Neural cell (in vitro differentiated cells): ENCODE results near the gene CAMSAP2.

Source experiments
- EP300 ChIP-seq: fragments of 450-650 bp; conservative IDR thresholded peaks from 2 replicates; pipeline ENCODE4 v1.6.1; 2014; ENCODE audit warnings: antibody characterized with exemption, mild to moderate bottlenecking, moderate library complexity; ENCODE audit not compliant: poor library complexity, severe bottlenecking
- EZH2 ChIP-seq: fragments of 200-600, 300-800 bp; shearing (Covaris generic), sonication (generic); IDR thresholded peaks from 2 replicates; pipeline ENCODE4 v1.6.1; 2014; ENCODE audit warnings: antibody characterized with exemption, low read length, borderline replicate concordance, mild to moderate bottlenecking; ENCODE audit not compliant: insufficient read depth, poor library complexity, severe bottlenecking
- MXI1 ChIP-seq: fragments of 450-650 bp; conservative IDR thresholded peaks from 2 replicates; pipeline ENCODE4 v1.6.1; 2014; ENCODE audit warnings: antibody characterized with exemption, mild to moderate bottlenecking; ENCODE audit not compliant: poor library complexity, severe bottlenecking
- POLR2AphosphoS5 ChIP-seq: IDR thresholded peaks from 2 replicates; pipeline ENCODE4 v1.6.1; 2012
- TAF1 ChIP-seq: IDR thresholded peaks from 2 replicates; pipeline ENCODE4 v1.6.1; 2012; ENCODE audit warnings: low read depth
- TF ChIP-seq, protein P1 (sequence below): fragments of 450-650 bp; IDR thresholded peaks from 2 replicates; pipeline ENCODE4 v1.5.1; 2014; ENCODE audit warnings: antibody characterized with exemption, mild to moderate bottlenecking, moderate library complexity; ENCODE audit not compliant: poor library complexity, severe bottlenecking
- TF ChIP-seq, protein P2 (sequence below): IDR thresholded peaks from 2 replicates; pipeline ENCODE4 v1.6.1; 2012; ENCODE audit warnings: borderline replicate concordance

DNA sequence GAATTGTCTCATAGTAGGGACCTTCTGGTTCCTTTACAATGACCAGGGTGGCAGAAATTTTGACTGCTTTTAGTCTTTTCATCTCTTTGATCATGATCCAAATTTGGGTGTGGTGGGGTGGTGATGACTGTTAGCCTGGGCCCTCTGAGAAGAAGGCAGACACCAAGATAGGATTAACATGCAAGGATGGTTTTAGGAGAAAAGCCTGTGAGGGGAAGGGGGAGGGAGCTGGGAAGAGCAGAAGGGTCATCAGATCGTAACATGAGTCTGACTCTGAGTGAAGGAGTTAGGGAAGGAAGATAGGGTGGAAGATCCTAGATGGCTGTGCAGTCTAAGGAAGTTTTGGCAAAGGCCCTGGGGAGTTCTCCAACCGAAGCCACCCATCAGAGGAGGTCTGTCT is 28.5 kb upstream of the CAMSAP2 start:
- TF ChIP-seq, protein P1, sequence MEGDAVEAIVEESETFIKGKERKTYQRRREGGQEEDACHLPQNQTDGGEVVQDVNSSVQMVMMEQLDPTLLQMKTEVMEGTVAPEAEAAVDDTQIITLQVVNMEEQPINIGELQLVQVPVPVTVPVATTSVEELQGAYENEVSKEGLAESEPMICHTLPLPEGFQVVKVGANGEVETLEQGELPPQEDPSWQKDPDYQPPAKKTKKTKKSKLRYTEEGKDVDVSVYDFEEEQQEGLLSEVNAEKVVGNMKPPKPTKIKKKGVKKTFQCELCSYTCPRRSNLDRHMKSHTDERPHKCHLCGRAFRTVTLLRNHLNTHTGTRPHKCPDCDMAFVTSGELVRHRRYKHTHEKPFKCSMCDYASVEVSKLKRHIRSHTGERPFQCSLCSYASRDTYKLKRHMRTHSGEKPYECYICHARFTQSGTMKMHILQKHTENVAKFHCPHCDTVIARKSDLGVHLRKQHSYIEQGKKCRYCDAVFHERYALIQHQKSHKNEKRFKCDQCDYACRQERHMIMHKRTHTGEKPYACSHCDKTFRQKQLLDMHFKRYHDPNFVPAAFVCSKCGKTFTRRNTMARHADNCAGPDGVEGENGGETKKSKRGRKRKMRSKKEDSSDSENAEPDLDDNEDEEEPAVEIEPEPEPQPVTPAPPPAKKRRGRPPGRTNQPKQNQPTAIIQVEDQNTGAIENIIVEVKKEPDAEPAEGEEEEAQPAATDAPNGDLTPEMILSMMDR = no peak
- TF ChIP-seq EP300 (no peak), POLR2AphosphoS5 (no peak), TAF1 (no peak), MXI1 (no peak), EZH2 (no peak)
- TF ChIP-seq, protein P2, sequence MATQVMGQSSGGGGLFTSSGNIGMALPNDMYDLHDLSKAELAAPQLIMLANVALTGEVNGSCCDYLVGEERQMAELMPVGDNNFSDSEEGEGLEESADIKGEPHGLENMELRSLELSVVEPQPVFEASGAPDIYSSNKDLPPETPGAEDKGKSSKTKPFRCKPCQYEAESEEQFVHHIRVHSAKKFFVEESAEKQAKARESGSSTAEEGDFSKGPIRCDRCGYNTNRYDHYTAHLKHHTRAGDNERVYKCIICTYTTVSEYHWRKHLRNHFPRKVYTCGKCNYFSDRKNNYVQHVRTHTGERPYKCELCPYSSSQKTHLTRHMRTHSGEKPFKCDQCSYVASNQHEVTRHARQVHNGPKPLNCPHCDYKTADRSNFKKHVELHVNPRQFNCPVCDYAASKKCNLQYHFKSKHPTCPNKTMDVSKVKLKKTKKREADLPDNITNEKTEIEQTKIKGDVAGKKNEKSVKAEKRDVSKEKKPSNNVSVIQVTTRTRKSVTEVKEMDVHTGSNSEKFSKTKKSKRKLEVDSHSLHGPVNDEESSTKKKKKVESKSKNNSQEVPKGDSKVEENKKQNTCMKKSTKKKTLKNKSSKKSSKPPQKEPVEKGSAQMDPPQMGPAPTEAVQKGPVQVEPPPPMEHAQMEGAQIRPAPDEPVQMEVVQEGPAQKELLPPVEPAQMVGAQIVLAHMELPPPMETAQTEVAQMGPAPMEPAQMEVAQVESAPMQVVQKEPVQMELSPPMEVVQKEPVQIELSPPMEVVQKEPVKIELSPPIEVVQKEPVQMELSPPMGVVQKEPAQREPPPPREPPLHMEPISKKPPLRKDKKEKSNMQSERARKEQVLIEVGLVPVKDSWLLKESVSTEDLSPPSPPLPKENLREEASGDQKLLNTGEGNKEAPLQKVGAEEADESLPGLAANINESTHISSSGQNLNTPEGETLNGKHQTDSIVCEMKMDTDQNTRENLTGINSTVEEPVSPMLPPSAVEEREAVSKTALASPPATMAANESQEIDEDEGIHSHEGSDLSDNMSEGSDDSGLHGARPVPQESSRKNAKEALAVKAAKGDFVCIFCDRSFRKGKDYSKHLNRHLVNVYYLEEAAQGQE = no peak
